Left kidney (tissue), 8 donors: Measurements from ENCODE around the gene HSPBAP1. TPM values are rescaled to one million over a fixed set of nuclear protein-coding genes. Genes with fewer than 3 reads are reported as not detected.
A peak's percentile ranks its signal among the peaks of the same experiment; 100 is the strongest.

Experiments used
- DNase-seq: peaks from one replicate; pipeline ENCODE4 v3.0.0-alpha.2; 2013
- long read RNA-seq, 8 donors: transcript quantifications; one replicate each; lab custom pipeline, GENCODE V29; 2026
- polyA plus RNA-seq: library from polyadenylated mRNA; unstranded; fragments of 120-200 nt; gene quantifications from one replicate; pipeline ENCODE4 v1.2.1, GENCODE V29; 2013; ENCODE audit not compliant: insufficient read length

HSPBAP1 gene
- polyA plus RNA-seq = 18.7 TPM
- long read RNA-seq, donor 1, transcript HSPBAP1-201 (8 exons, 1,953 nt) = major isoform, 5 of 5 reads
- long read RNA-seq, donor 1, partial matches to known transcripts = 0 of 5 reads
- long read RNA-seq, donor 1, other reads (novel, unspliced or antisense) = 0 of 5 reads
- long read RNA-seq, donor 2, partial matches to known transcripts = 0 of 2 reads
- long read RNA-seq, donor 2, other reads (novel, unspliced or antisense) = 0 of 2 reads
- long read RNA-seq, donor 3, partial matches to known transcripts = 0 of 4 reads
- long read RNA-seq, donor 3, other reads (novel, unspliced or antisense) = 0 of 4 reads
- long read RNA-seq, donor 4 = 0 reads
- long read RNA-seq, donor 5, transcript HSPBAP1-201 (8 exons, 1,953 nt) = major isoform, 6 of 8 reads
- long read RNA-seq, donor 5, partial matches to known transcripts = 0 of 8 reads
- long read RNA-seq, donor 5, other reads (novel, unspliced or antisense) = 0 of 8 reads
- long read RNA-seq, donor 6, partial matches to known transcripts = 0 of 2 reads
- long read RNA-seq, donor 6, other reads (novel, unspliced or antisense) = 0 of 2 reads
- long read RNA-seq, donor 7, transcript HSPBAP1-201 (8 exons, 1,953 nt) = major isoform, 5 of 6 reads
- long read RNA-seq, donor 7, partial matches to known transcripts = 0 of 6 reads
- long read RNA-seq, donor 7, other reads (novel, unspliced or antisense) = 0 of 6 reads
- long read RNA-seq, donor 8 = 0 reads

GRCh38 chr3:122793568-122794416, at the start of gene HSPBAP1:
HSPBAP1 (minus strand) TSS chr3:122793831; CDS start chr3:122793680, 151 bp downstream.
- DNase-seq = peak; percentile 90

GRCh38 chr3:122835590-122835989, 42.0 kb upstream of the HSPBAP1 start:
- no peak for DNase-seq

- no peak for DNase-seq
These were observed 34.6 kb upstream of the HSPBAP1 start for GRCh38 chr3:122828281-122828680.

- no peak for DNase-seq
These were observed 32.6 kb upstream of the HSPBAP1 start for GRCh38 chr3:122826278-122826677.

GRCh38 chr3:122825460-122825859, 31.8 kb upstream of the HSPBAP1 start:
- no peak for DNase-seq

- DNase-seq = peak; percentile 19
These were observed 31.1 kb upstream of the HSPBAP1 start for GRCh38 chr3:122824465-122825381.

- no peak for DNase-seq
These were observed 23.0 kb upstream of the HSPBAP1 start for GRCh38 chr3:122816587-122816986.

GRCh38 chr3:122810734-122811133, 17.1 kb upstream of the HSPBAP1 start:
- no peak for DNase-seq

- DNase-seq = no peak
These were observed 10.3 kb upstream of the HSPBAP1 start for GRCh38 chr3:122803977-122804376.

- DNase-seq = no peak
These were observed 8.7 kb upstream of the HSPBAP1 start for GRCh38 chr3:122802323-122802722.

- no peak for DNase-seq
These were observed 7.1 kb upstream of the HSPBAP1 start for GRCh38 chr3:122800706-122801237.

- DNase-seq = no peak
These were observed 6.4 kb upstream of the HSPBAP1 start for GRCh38 chr3:122800031-122800430.

- DNase-seq = no peak
These were observed 5.7 kb upstream of the HSPBAP1 start for GRCh38 chr3:122799322-122799721.

GRCh38 chr3:122797291-122797690, 3.7 kb upstream of the HSPBAP1 start:
- no peak for DNase-seq

- DNase-seq = peak; percentile 1
These were observed 2.1 kb upstream of the HSPBAP1 start for GRCh38 chr3:122795674-122796195.

- DNase-seq = peak; percentile 80
These were observed 1.4 kb upstream of the HSPBAP1 start, which contains the start of gene SLC49A4 for GRCh38 chr3:122794779-122795673. SLC49A4 (plus strand) TSS chr3:122795069; CDS start chr3:122795193, 124 bp downstream.

GRCh38 chr3:122794483-122794778, 800 bp upstream of the HSPBAP1 start:
- DNase-seq = no peak

- DNase-seq = no peak
These were observed 3.9 kb downstream of the HSPBAP1 start for GRCh38 chr3:122789585-122790273.

- no peak for DNase-seq
These were observed 5.8 kb downstream of the HSPBAP1 start for GRCh38 chr3:122787872-122788271.
